Endodermal cell (in vitro differentiated cells): Measurements from ENCODE around the gene TCF7. TPM values are rescaled to one million over a fixed set of nuclear protein-coding genes. Genes with fewer than 3 reads are reported as not detected.

Experiments used
- DNase-seq: peaks from one replicate; pipeline ENCODE4 v3.0.0-alpha.2; 2017
- H3K27ac ChIP-seq: 2 replicates; pipeline ENCODE4 v1.5.1; 2013; ENCODE audit warnings: mild to moderate bottlenecking, low read depth, low read length, moderate library complexity
- H3K27me3 ChIP-seq: 2 replicates; pipeline ENCODE4 v1.6.1; 2013; ENCODE audit warnings: mild to moderate bottlenecking, low read length, moderate library complexity; ENCODE audit not compliant: insufficient read depth, control insufficient read depth, poor library complexity, severe bottlenecking
- H3K36me3 ChIP-seq: 2 replicates; pipeline ENCODE4 v1.7.0; 2013; ENCODE audit warnings: mild to moderate bottlenecking, low read length, moderate library complexity; ENCODE audit not compliant: control insufficient read depth, insufficient read depth
- H3K4me1 ChIP-seq: one replicate; pipeline ENCODE4 v1.7.0; 2013; ENCODE audit warnings: low read length; ENCODE audit not compliant: control insufficient read depth, insufficient read depth
- H3K4me3 ChIP-seq: 2 replicates; pipeline ENCODE4 v1.5.1; 2013; ENCODE audit warnings: mild to moderate bottlenecking, low read length, moderate library complexity
- H3K9ac ChIP-seq: 2 replicates; pipeline ENCODE4 v1.6.1; 2013; ENCODE audit warnings: mild to moderate bottlenecking, low read length, moderate library complexity; ENCODE audit not compliant: poor library complexity, severe bottlenecking; ENCODE audit errors: extremely low read depth
- H3K9me3 ChIP-seq: 2 replicates; pipeline ENCODE4 v1.6.1; 2013; ENCODE audit warnings: mild to moderate bottlenecking, low read length, moderate library complexity; ENCODE audit not compliant: control insufficient read depth
- H3K27ac Mint-ChIP-seq: 2 replicates; pipeline ENCODE4 v1.8.0; 2020; ENCODE audit warnings: mixed read lengths
- H3K27me3 Mint-ChIP-seq: 2 replicates; pipeline ENCODE4 v1.8.0; 2021; ENCODE audit warnings: mild to moderate bottlenecking, mixed read lengths; ENCODE audit not compliant: insufficient read depth
- H3K36me3 Mint-ChIP-seq: 2 replicates; pipeline ENCODE4 v1.8.0; 2020; ENCODE audit warnings: low read depth, mixed read lengths
- H3K4me1 Mint-ChIP-seq: 2 replicates; pipeline ENCODE4 v1.8.0; 2020; ENCODE audit warnings: mixed read lengths
- H3K4me3 Mint-ChIP-seq: 2 replicates; pipeline ENCODE4 v1.8.0; 2020; ENCODE audit warnings: mild to moderate bottlenecking, moderate library complexity, mixed read lengths
- H3K9me3 Mint-ChIP-seq: 2 replicates; pipeline ENCODE4 v1.8.0; 2020; ENCODE audit warnings: mild to moderate bottlenecking, mixed read lengths
- CTCF ChIP-seq: fragments of 200-600 bp; sonication (generic); conservative IDR thresholded peaks from 2 replicates; pipeline ENCODE4 v1.5.0; 2021; ENCODE audit warnings: antibody characterized with exemption, mild to moderate bottlenecking
- WGBS, 2 experiments: methylation state at CpG; one replicate each; pipeline versions ENCODE4 v1.1.5 to v1.1.7; 2013; ENCODE audit warnings: missing lambda C conversion rate in 2 of 2, mixed read lengths in 1 of 2; ENCODE audit not compliant: insufficient coverage in 1 of 2, insufficient read length in 1 of 2; 5-methylcytosine and 5-hydroxymethylcytosine counted together
- total RNA-seq, 2 donors: library from RNA; stranded (reverse); fragmentation: NEBNext Ultra II Directional in 1 of 2; extraction: Animal tissue kit (Norgen Biotek cat#: 25700) in 1 of 2; gene quantifications; 2 replicates in 1 of 2; 3 replicates in 1 of 2; pipeline ENCODE4 v1.2.1, GENCODE V29; 2021

The TCF7 gene
- total RNA-seq, 2 donors from 2014 or later = 14.9 to 19.4 TPM

- H3K27me3 Mint-ChIP-seq = no peaks in the 10 kb centered on the region
- H3K27ac Mint-ChIP-seq = no peak overlapping the region
- no peak overlapping the region for H3K4me3 ChIP-seq
- no peaks in the 10 kb centered on the region for H3K9me3 Mint-ChIP-seq
- H3K36me3 ChIP-seq = peaks cover 52% of the 10 kb centered on the region
- peak; percentile 39 for DNase-seq
- no peaks in the 10 kb centered on the region for H3K9me3 ChIP-seq
- H3K4me1 ChIP-seq = no peaks in the 10 kb centered on the region
- no peak overlapping the region for H3K27ac ChIP-seq
- no peak overlapping the region for H3K4me3 Mint-ChIP-seq
- peaks cover 29% of the 10 kb centered on the region for H3K36me3 Mint-ChIP-seq
- H3K9ac ChIP-seq = no peak overlapping the region
- no peaks in the 10 kb centered on the region for H3K27me3 ChIP-seq
- TF ChIP-seq CTCF = no peak
- H3K4me1 Mint-ChIP-seq = peaks cover 3% of the 10 kb centered on the region
- 83 to 86% methylated on average over 1 to 3 of the region's 3 CpGs for WGBS, 2 experiments
Measured at GRCh38 chr5:134138416-134139376, 24.2 kb downstream of the TCF7 start.

GRCh38 chr5:134139377-134139851 lies 24.9 kb downstream of the TCF7 start:
- no peak for TF ChIP-seq CTCF
- DNase-seq = no peak

GRCh38 chr5:134139891-134140469 lies 25.5 kb downstream of the TCF7 start:
- H3K4me1 ChIP-seq = no peaks in the 10 kb centered on the region
- H3K4me1 Mint-ChIP-seq = peaks cover 3% of the 10 kb centered on the region
- no peaks in the 10 kb centered on the region for H3K9me3 Mint-ChIP-seq
- no peak for TF ChIP-seq CTCF
- peaks cover 58% of the 10 kb centered on the region for H3K36me3 ChIP-seq
- peak; percentile 40 for DNase-seq
- peaks cover 40% of the 10 kb centered on the region for H3K36me3 Mint-ChIP-seq
- H3K4me3 ChIP-seq = no peak overlapping the region
- no peak overlapping the region for H3K9ac ChIP-seq
- no peak overlapping the region for H3K27ac ChIP-seq
- no peaks in the 10 kb centered on the region for H3K9me3 ChIP-seq
- no peaks in the 10 kb centered on the region for H3K27me3 ChIP-seq
- no peak overlapping the region for H3K27ac Mint-ChIP-seq
- no peaks in the 10 kb centered on the region for H3K27me3 Mint-ChIP-seq
- H3K4me3 Mint-ChIP-seq = no peak overlapping the region
- WGBS, 2 experiments = 95 to 96% methylated on average over 8 of the region's 8 CpGs

More at GRCh38 chr5:134139377-134139851, 24.9 kb downstream of the TCF7 start:
- H3K9me3 Mint-ChIP-seq = no peaks in the 10 kb centered on the region
- Histone ChIP-seq H3K4me1 (no peaks in the 10 kb centered on the region), H3K27ac (no peak overlapping the region), H3K9me3 (no peaks in the 10 kb centered on the region), H3K27me3 (no peaks in the 10 kb centered on the region), H3K36me3 (peaks cover 54% of the 10 kb centered on the region), H3K9ac (no peak overlapping the region), H3K4me3 (no peak overlapping the region)
- 94 to 97% methylated on average over 2 to 4 of the region's 4 CpGs for WGBS, 2 experiments
- no peak overlapping the region for H3K27ac Mint-ChIP-seq
- H3K4me1 Mint-ChIP-seq = peaks cover 3% of the 10 kb centered on the region
- H3K36me3 Mint-ChIP-seq = peaks cover 34% of the 10 kb centered on the region
- no peak overlapping the region for H3K4me3 Mint-ChIP-seq
- no peaks in the 10 kb centered on the region for H3K27me3 Mint-ChIP-seq
